Stomach (tissue), 4 donors: ENCODE measurements around the gene GLMP.

ENCODE experiments used
- POLR2A ChIP-seq, 4 donors: fragments of 450-650 bp; IDR thresholded peaks; one replicate each; pipeline ENCODE4 v1.6.1; 2016; ENCODE audit warnings: antibody characterized with exemption in 4 of 4, control low read depth in 2 of 4, mild to moderate bottlenecking in 1 of 4, moderate library complexity in 1 of 4
- POLR2AphosphoS5 ChIP-seq, 3 donors: sonication (generic); formaldehyde crosslinking; IDR thresholded peaks; one replicate each; pipeline ENCODE4 v1.6.1; 2016; ENCODE audit warnings: antibody characterized with exemption in 3 of 3
- TF ChIP-seq, protein P1 (sequence below), 7 experiments: fragments of 450-650 bp in 4 of 7; fragments of 200-600 bp in 3 of 7; sonication (generic) in 3 of 7; IDR thresholded peaks; one replicate each; pipeline ENCODE4 v1.5.1; 2016 to 2019; ENCODE audit warnings: antibody characterized with exemption in 7 of 7, control low read depth in 2 of 7, mild to moderate bottlenecking in 1 of 7

DNA sequence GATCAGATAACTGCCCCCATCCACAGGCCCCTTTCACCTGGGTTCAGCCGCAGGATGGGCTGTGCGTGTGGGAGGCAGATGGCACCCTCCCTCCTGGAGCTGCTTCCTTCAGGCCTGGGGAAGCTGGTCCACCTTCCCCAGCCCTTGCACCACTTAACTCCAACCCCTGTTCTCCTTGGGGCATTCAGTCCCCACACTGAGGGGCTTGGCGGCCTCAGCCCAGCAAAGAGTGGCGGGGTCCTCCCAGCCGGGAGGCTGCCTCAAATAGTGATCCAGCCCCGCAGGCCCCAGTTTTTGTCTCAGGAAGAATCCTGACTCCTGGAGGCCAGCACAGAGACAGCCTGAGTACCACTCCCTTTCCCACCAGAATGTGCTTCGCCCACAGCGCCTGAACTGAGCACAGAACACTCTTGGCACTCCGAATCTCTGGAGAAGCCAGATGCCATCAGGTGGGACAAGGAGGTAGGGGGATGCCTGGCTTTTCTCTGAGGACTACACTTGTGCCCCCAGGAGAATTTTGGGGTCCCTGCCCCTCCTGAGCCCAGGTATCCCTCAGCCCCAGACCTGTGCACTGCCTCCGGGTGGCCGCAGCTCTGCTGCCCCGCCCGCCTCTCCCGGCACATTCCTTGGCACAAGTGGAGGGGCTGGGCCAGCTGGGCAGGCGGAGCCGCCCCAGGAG, 48.6 kb downstream of the GLMP start:
- TF ChIP-seq, protein P1, sequence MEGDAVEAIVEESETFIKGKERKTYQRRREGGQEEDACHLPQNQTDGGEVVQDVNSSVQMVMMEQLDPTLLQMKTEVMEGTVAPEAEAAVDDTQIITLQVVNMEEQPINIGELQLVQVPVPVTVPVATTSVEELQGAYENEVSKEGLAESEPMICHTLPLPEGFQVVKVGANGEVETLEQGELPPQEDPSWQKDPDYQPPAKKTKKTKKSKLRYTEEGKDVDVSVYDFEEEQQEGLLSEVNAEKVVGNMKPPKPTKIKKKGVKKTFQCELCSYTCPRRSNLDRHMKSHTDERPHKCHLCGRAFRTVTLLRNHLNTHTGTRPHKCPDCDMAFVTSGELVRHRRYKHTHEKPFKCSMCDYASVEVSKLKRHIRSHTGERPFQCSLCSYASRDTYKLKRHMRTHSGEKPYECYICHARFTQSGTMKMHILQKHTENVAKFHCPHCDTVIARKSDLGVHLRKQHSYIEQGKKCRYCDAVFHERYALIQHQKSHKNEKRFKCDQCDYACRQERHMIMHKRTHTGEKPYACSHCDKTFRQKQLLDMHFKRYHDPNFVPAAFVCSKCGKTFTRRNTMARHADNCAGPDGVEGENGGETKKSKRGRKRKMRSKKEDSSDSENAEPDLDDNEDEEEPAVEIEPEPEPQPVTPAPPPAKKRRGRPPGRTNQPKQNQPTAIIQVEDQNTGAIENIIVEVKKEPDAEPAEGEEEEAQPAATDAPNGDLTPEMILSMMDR (IDR thresholded peaks at IDR 0.05) = no peak
- no peak for TF ChIP-seq POLR2A (IDR thresholded peaks at IDR 0.05)
- TF ChIP-seq POLR2AphosphoS5 (IDR thresholded peaks at IDR 0.05) = no peak
